NCI-H446 treated with DMSO at 0.1 percent for 48 hours (cell line): ENCODE results near the gene DENND1C.
"Not testable (repeated sequence)": the region's sequence is repeated elsewhere in the genome, so short reads cannot be mapped to it uniquely, and the experiment has no call there.

Source experiments
- DNase-seq: peaks from one replicate; lab custom pipeline; 2025; lab: John Stamatoyannopoulos, UW

DENND1C gene

GRCh38 chr19:6457958-6458694 lies 23.5 kb downstream of the DENND1C start:
- no peak for DNase-seq

GRCh38 chr19:6455924-6456323 lies 25.7 kb downstream of the DENND1C start:
- no peak for DNase-seq

- no peak for DNase-seq
Measured at GRCh38 chr19:6453951-6454565, 27.5 kb downstream of the DENND1C start.

- no peak for DNase-seq
Measured at GRCh38 chr19:6452899-6453298, 28.7 kb downstream of the DENND1C start.

GRCh38 chr19:6452223-6452614 lies 29.4 kb downstream of the DENND1C start:
- DNase-seq, result no peak

GRCh38 chr19:6451583-6452222 lies 29.9 kb downstream of the DENND1C start:
- no peak for DNase-seq

- no peak for DNase-seq
Measured at GRCh38 chr19:6450166-6450565, 31.4 kb downstream of the DENND1C start.

GRCh38 chr19:6448045-6448444 lies 33.5 kb downstream of the DENND1C start:
- no peak for DNase-seq

GRCh38 chr19:6446452-6446851 lies 35.1 kb downstream of the DENND1C start:
- no peak for DNase-seq

GRCh38 chr19:6443986-6444385 lies 37.6 kb downstream of the DENND1C start:
- DNase-seq, result no peak

GRCh38 chr19:6442087-6442688 lies 39.4 kb downstream of the DENND1C start:
- no peak for DNase-seq

- no peak for DNase-seq
Measured at GRCh38 chr19:6440905-6441304, 40.7 kb downstream of the DENND1C start.

- DNase-seq, result no peak
Measured at GRCh38 chr19:6439743-6440142, 41.8 kb downstream of the DENND1C start.

GRCh38 chr19:6433663-6434062 lies 47.9 kb downstream of the DENND1C start, which contains the start of gene SLC25A41:
Gene SLC25A41, minus strand, starts transcription at chr19:6433763. Its CDS starts 70 bp downstream, at chr19:6433693.
- no peak for DNase-seq

- no peak for DNase-seq
Measured at GRCh38 chr19:6433165-6433564, 48.4 kb downstream of the DENND1C start.

- DNase-seq, result no peak
Measured at GRCh38 chr19:6431891-6432290, 49.7 kb downstream of the DENND1C start.

- DNase-seq, result no peak
Measured at GRCh38 chr19:6429419-6430221, 52.0 kb downstream of the DENND1C start.

- DNase-seq, result not testable (repeated sequence)
Measured at GRCh38 chr19:6428692-6429418, 52.7 kb downstream of the DENND1C start.

- DNase-seq, result no peak
Measured at GRCh38 chr19:6427131-6427530, 54.5 kb downstream of the DENND1C start.

GRCh38 chr19:6425732-6426620 lies 55.6 kb downstream of the DENND1C start:
- DNase-seq, result no peak
